ENCODE data around the gene BHLHE40.

BHLHE40 gene

DNA sequence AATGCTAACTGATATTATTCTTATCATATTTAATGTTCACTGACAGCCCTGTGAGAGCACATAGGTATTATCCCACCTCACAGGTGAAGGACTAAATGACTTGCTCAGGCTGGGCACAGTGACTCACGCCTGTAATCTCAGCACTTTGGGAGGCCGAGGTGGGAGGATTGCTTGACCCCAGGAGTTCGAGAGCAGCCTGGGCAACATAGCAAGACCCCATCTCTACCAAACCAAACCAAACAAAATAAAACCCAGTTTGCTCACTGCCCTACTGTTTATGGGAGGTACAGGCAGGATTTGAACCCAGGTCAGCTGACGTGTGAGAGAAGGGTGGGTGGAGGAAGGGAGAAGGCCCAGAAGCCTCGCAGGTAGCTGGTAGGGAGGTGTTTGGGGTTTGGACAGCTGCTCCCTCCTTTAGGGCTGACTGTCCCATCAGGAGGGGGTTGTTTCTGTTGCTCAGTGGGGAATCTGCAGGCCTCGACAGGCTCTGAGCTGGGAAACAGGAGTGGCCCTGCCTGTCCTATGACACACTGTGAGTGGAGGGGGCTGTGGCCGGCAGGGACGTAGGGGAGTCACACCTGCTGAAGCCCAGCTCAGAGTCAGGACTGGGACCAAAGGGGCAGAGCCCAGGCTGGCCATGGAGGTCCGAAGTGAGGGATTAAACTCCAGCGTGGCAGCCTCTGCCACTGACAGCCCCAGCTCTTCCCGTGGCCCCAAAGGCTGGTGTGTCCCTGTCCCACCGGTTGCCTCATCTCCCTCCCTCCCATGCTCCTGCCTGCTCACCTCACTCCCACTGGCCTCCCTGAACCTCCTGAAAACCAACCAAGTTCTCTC is 25.3 kb downstream of the BHLHE40 start:
- peak; percentile 5 for DNase-seq (ENCODE audit: low spot score)
- no peak for TF ChIP-seq CTCF (IDR thresholded peaks at IDR 0.05; ENCODE audit: borderline replicate concordance, control extremely low read depth, extremely low read depth, insufficient read depth, missing control alignments)
- in situ Hi-C loops (cut with MboI; ENCODE audit: low sequenced_read_pairs, unreplicated experiment), result no loop called here

DNA sequence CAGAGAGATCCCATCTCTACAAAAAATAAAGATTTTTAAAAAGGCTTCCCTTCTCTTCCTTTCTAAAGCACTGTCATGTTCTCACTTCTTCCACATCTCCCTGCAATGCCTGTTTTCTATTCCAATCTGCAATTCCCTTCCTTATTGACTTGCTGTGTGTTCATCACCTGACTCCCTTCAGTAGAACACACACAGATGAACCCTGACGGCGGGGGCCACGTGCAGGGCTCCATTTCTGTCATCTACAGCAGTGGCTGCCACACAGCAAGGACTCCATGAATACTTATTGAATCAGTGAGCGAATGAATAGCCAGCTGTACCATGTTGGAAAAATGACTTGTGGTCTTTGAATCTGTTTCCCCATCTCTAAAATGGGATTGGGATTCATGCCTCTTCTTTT is 26.1 kb downstream of the BHLHE40 start:
- no peak for DNase-seq (ENCODE audit: low spot score)
- no peak for TF ChIP-seq CTCF (IDR thresholded peaks at IDR 0.05; ENCODE audit: borderline replicate concordance, control extremely low read depth, extremely low read depth, insufficient read depth, missing control alignments)
- in situ Hi-C loops (cut with MboI; ENCODE audit: low sequenced_read_pairs, unreplicated experiment), result no loop called here

- DNase-seq (ENCODE audit: low spot score), result peak; percentile 87
These were observed 27.5 kb downstream of the BHLHE40 start for GRCh38 chr3:5006755-5007202.

GRCh38 chr3:5007873-5008272 is 28.6 kb downstream of the BHLHE40 start:
- in situ Hi-C loops (cut with MboI; ENCODE audit: low sequenced_read_pairs, unreplicated experiment), result no loop called here
- TF ChIP-seq CTCF (IDR thresholded peaks at IDR 0.05; ENCODE audit: borderline replicate concordance, control extremely low read depth, extremely low read depth, insufficient read depth, missing control alignments), result no peak
- no peak for DNase-seq (ENCODE audit: low spot score)

More at GRCh38 chr3:5006755-5007202, 27.5 kb downstream of the BHLHE40 start:
- in situ Hi-C loops (cut with MboI; ENCODE audit: low sequenced_read_pairs, unreplicated experiment), result no loop called here
- no peak for TF ChIP-seq CTCF (IDR thresholded peaks at IDR 0.05; ENCODE audit: borderline replicate concordance, control extremely low read depth, extremely low read depth, insufficient read depth, missing control alignments)

DNA sequence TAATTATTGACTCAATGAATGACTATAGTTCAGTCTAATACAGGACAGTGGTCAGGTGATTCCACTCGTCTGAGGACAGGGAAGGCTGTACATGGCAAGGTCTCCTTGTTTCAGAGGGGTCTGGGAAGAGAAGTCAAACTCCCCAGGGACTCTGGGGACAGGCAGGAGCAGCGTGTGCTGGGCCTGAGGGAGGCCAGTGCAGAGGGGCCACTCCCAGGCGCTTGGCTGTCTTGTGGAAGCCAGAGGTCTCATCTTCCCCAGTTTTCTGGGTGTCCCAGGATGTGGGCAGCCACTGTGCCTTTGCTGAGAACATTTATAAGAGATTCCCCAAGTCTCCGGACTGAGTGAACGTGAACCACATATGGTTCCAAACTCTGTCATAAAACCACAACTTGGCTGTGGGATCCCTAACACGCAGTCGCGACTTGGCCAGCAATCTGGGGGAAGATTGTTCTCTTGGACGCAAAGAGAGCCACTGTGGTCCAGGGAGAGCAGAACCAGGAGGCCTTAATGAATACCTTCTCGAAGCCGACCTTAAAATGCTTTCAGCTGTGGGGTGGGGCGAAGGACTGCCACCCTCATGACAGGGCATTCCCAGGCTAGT is 30.4 kb downstream of the BHLHE40 start:
- no peak for TF ChIP-seq CTCF (IDR thresholded peaks at IDR 0.05; ENCODE audit: borderline replicate concordance, control extremely low read depth, extremely low read depth, insufficient read depth, missing control alignments)
- no peak for DNase-seq (ENCODE audit: low spot score)
- in situ Hi-C loops (cut with MboI; ENCODE audit: low sequenced_read_pairs, unreplicated experiment), result no loop called here

DNA sequence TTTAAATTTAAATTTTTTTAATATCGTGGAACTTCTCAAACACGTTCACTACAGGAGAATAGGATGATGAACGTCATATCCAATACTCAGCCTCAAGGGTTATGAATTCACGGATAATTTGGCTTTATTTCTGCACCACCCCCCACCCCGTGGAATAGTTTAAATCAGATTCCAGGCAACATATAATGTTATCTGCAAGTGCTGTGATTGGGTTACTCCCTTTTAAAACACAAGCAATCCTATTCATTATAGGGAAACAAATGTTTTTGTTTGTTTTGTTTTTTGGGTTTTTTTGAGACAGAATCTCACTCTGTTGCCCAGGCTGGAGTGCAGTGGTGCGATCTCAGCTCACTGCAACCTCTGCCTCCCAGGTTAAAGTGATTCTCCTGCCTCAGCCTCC is 30.9 kb downstream of the BHLHE40 start:
- TF ChIP-seq CTCF (IDR thresholded peaks at IDR 0.05; ENCODE audit: borderline replicate concordance, control extremely low read depth, extremely low read depth, insufficient read depth, missing control alignments), result no peak
- no peak for DNase-seq (ENCODE audit: low spot score)
- in situ Hi-C loops (cut with MboI; ENCODE audit: low sequenced_read_pairs, unreplicated experiment), result no loop called here
